MM.1S (cell line): ENCODE data around the gene CDC25A.

Experiments used
- DNase-seq: peaks from one replicate; pipeline ENCODE4 v3.0.0-alpha.2; 2015
- H2AFZ ChIP-seq: fragments of 300-600 bp; sonication (generic); 2 replicates; pipeline ENCODE4 v1.6.0; 2016; ENCODE audit warnings: antibody characterized with exemption, low read length
- H3F3A ChIP-seq: fragments of 300-600 bp; sonication (generic); 2 replicates; pipeline ENCODE4 v1.6.1; 2016; ENCODE audit warnings: mild to moderate bottlenecking, antibody characterized with exemption, low read length, moderate library complexity, mixed read lengths; ENCODE audit not compliant: insufficient read depth
- H3K27ac ChIP-seq: fragments of 300-600 bp; sonication (generic); 2 replicates; pipeline ENCODE4 v1.5.1; 2016; ENCODE audit warnings: mild to moderate bottlenecking, low read length
- H3K27me3 ChIP-seq: fragments of 300-600 bp; sonication (generic); replicated peaks from 2 replicates; pipeline ENCODE4 v1.6.0; 2016; ENCODE audit warnings: low read length; ENCODE audit not compliant: insufficient read depth
- H3K36me3 ChIP-seq: fragments of 300-600 bp; sonication (generic); replicated peaks from 2 replicates; pipeline ENCODE4 v1.6.1; 2016; ENCODE audit warnings: mild to moderate bottlenecking, low read length, mixed read lengths; ENCODE audit not compliant: insufficient read depth
- H3K4me1 ChIP-seq: fragments of 300-600 bp; sonication (generic); 2 replicates; pipeline ENCODE4 v1.6.1; 2016; ENCODE audit warnings: low read length, mixed read lengths
- H3K4me2 ChIP-seq: fragments of 300-600 bp; sonication (generic); 2 replicates; pipeline ENCODE4 v1.6.0; 2016; ENCODE audit warnings: low read depth, low read length
- H3K4me3 ChIP-seq: fragments of 300-600 bp; sonication (generic); 2 replicates; pipeline ENCODE4 v1.5.1; 2016; ENCODE audit warnings: low read length, mixed read lengths
- H3K79me2 ChIP-seq: fragments of 300-600 bp; sonication (generic); 2 replicates; pipeline ENCODE4 v1.6.1; 2016; ENCODE audit warnings: mixed run types, low read length, mixed read lengths
- H3K9ac ChIP-seq: fragments of 300-600 bp; sonication (generic); 2 replicates; pipeline ENCODE4 v1.6.1; 2016; ENCODE audit warnings: low read length, mixed read lengths
- H3K9me2 ChIP-seq: fragments of 300-600 bp; sonication (generic); replicated peaks from 2 replicates; pipeline ENCODE4 v1.6.1; 2016; ENCODE audit warnings: mild to moderate bottlenecking, low read length, mixed read lengths; ENCODE audit not compliant: insufficient read depth
- H3K9me3 ChIP-seq: fragments of 300-600 bp; sonication (generic); replicated peaks from 2 replicates; pipeline ENCODE4 v1.6.1; 2016; ENCODE audit warnings: mild to moderate bottlenecking, low read length, mixed read lengths; ENCODE audit not compliant: insufficient read depth
- H4K20me1 ChIP-seq: fragments of 300-600 bp; sonication (generic); 2 replicates; pipeline ENCODE4 v1.6.1; 2016; ENCODE audit warnings: mild to moderate bottlenecking, low read length, moderate library complexity, mixed read lengths; ENCODE audit not compliant: insufficient read depth
- CTCF ChIP-seq: fragments of 300-600 bp; sonication (generic); IDR thresholded peaks from 2 replicates; pipeline ENCODE4 v1.5.1; 2016; ENCODE audit warnings: antibody characterized with exemption, low read length, mixed read lengths
- EZH2 ChIP-seq: fragments of 300-600 bp; sonication (generic); optimal IDR thresholded peaks from 2 replicates; pipeline ENCODE3; 2017; ENCODE audit warnings: low read depth, mild to moderate bottlenecking, antibody characterized with exemption, low read length, mixed read lengths
- EZH2phosphoT487 ChIP-seq: fragments of 300-600 bp; sonication (generic); IDR thresholded peaks from 2 replicates; pipeline ENCODE4 v1.6.1; 2018; ENCODE audit warnings: antibody characterized with exemption, low read length

Gene CDC25A

GRCh38 chr3:48209445-48209844 is 21.2 kb upstream of the CDC25A start:
- Histone ChIP-seq H3K9ac (no peak overlapping the region), H3F3A (no peaks in the 10 kb centered on the region), H3K4me1 (no peaks in the 10 kb centered on the region), H3K27ac (no peak overlapping the region), H3K79me2 (no peaks in the 10 kb centered on the region), H3K4me3 (no peak overlapping the region), H3K4me2 (no peak overlapping the region), H3K36me3 (no peaks in the 10 kb centered on the region), H3K9me3 (no peaks in the 10 kb centered on the region), H2AFZ (no peak overlapping the region), H4K20me1 (no peaks in the 10 kb centered on the region), H3K9me2 (no peaks in the 10 kb centered on the region), H3K27me3 (no peaks in the 10 kb centered on the region)
- TF ChIP-seq EZH2phosphoT487 (no peak), EZH2 (no peak), CTCF (no peak)
- no peak for DNase-seq

GRCh38 chr3:48208076-48208475 is 19.9 kb upstream of the CDC25A start:
- H3K27ac ChIP-seq = no peak overlapping the region
- no peak overlapping the region for H3K4me3 ChIP-seq
- no peaks in the 10 kb centered on the region for H3K4me1 ChIP-seq
- H3K9ac ChIP-seq = no peak overlapping the region
- no peaks in the 10 kb centered on the region for H3F3A ChIP-seq
- no peak overlapping the region for H3K4me2 ChIP-seq
- H2AFZ ChIP-seq = no peak overlapping the region
- no peaks in the 10 kb centered on the region for H3K27me3 ChIP-seq
- no peaks in the 10 kb centered on the region for H3K9me2 ChIP-seq
- no peaks in the 10 kb centered on the region for H3K9me3 ChIP-seq
- no peaks in the 10 kb centered on the region for H4K20me1 ChIP-seq
- H3K79me2 ChIP-seq = no peaks in the 10 kb centered on the region
- no peaks in the 10 kb centered on the region for H3K36me3 ChIP-seq
- DNase-seq = no peak
- TF ChIP-seq EZH2phosphoT487 = no peak
- no peak for TF ChIP-seq EZH2
- TF ChIP-seq CTCF = no peak

DNA sequence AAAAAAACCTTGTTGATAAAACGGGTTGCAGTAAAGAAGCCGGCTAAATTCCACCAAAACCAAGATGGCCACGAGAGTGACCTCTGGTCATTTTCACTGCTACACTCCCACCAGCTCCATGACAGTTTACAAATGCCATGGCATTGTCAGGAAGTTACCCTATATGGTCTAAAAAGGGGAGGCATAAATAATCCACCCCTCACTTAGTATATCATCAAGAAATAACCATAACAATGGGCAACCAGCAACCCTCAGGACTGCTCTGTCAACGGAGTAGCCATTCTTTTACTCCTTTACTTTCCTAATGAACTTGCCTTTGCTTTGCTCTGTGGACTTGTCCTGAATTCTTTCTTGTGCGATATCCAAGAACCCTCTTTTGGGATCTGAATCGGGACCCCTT is 14.4 kb upstream of the CDC25A start:
- H2AFZ ChIP-seq = no peak overlapping the region
- H3F3A ChIP-seq = no peaks in the 10 kb centered on the region
- H3K79me2 ChIP-seq = no peaks in the 10 kb centered on the region
- no peak overlapping the region for H3K4me3 ChIP-seq
- no peaks in the 10 kb centered on the region for H3K36me3 ChIP-seq
- no peaks in the 10 kb centered on the region for H4K20me1 ChIP-seq
- no peaks in the 10 kb centered on the region for H3K9me2 ChIP-seq
- no peak overlapping the region for H3K4me2 ChIP-seq
- no peak overlapping the region for H3K27ac ChIP-seq
- no peak for DNase-seq
- H3K9me3 ChIP-seq = no peaks in the 10 kb centered on the region
- TF ChIP-seq CTCF = no peak
- TF ChIP-seq EZH2phosphoT487 = no peak
- no peak for TF ChIP-seq EZH2
- H3K9ac ChIP-seq = no peak overlapping the region
- no peaks in the 10 kb centered on the region for H3K4me1 ChIP-seq
- no peaks in the 10 kb centered on the region for H3K27me3 ChIP-seq

- no peak for DNase-seq
Measured at GRCh38 chr3:48199117-48199516, 10.9 kb upstream of the CDC25A start.

More at GRCh38 chr3:48199117-48199516, 10.9 kb upstream of the CDC25A start:
- Histone ChIP-seq H3K4me1 (no peaks in the 10 kb centered on the region), H3K79me2 (no peaks in the 10 kb centered on the region), H3K9ac (no peak overlapping the region), H2AFZ (no peak overlapping the region), H3K4me3 (no peak overlapping the region), H3K9me2 (no peaks in the 10 kb centered on the region), H3K27ac (no peak overlapping the region), H3K27me3 (no peaks in the 10 kb centered on the region), H3K9me3 (no peaks in the 10 kb centered on the region), H3K36me3 (no peaks in the 10 kb centered on the region), H4K20me1 (no peaks in the 10 kb centered on the region), H3K4me2 (no peak overlapping the region), H3F3A (no peaks in the 10 kb centered on the region)
- TF ChIP-seq CTCF (no peak), EZH2 (no peak), EZH2phosphoT487 (no peak)
